GM21447 (cell line): ENCODE data around the gene ZBTB1.
"Not testable (repeated sequence)": the region's sequence is repeated elsewhere in the genome, so short reads cannot be mapped to it uniquely, and the experiment has no call there.

Experiments
- ATAC-seq: cut with Tn5 transposase; IDR thresholded peaks from one replicate; pipeline ENCODE4 v1.9.1; 2021; ENCODE audit not compliant: unreplicated experiment

Gene ZBTB1

DNA sequence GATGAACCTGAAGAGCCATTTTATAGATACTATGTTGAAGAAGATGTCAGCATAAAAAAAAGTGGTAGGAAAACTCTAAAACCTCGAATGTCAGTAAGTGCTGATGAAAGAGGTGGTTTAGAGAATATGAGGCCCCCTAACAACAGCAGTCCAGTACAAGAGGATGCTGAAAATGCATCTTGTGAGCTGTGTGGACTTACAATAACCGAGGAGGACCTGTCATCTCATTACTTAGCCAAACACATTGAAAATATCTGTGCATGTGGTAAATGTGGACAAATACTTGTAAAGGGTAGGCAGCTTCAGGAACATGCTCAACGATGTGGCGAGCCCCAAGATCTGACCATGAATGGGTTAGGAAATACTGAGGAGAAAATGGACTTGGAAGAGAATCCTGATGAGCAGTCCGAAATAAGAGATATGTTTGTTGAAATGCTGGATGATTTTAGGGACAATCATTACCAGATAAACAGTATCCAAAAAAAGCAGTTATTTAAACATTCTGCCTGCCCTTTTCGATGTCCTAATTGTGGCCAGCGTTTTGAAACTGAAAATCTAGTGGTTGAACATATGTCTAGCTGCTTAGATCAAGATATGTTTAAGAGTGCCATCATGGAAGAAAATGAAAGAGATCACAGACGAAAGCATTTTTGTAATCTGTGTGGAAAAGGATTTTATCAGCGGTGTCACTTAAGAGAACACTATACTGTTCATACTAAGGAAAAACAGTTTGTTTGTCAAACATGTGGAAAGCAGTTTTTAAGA is 18.2 kb downstream of the ZBTB1 start:
- ATAC-seq: no peak

DNA sequence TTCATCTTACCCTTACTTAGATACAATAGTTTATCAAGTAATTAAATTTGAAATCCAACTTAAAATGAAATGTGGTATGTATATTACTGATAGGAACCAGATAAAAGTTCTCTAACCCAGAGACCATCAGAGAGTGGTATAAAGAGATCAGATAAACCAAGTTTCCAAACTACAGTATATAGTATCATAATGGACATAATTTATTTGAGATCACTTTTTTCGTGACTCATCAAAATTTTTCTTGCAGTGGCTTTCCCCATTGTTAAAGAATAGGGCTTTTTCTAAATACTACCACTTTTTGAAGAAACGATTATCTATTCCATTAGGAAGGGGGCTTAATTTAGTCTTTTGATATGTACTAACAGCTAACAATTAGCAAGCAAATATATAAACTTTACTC is 20.8 kb downstream of the ZBTB1 start:
- no peak for ATAC-seq

DNA sequence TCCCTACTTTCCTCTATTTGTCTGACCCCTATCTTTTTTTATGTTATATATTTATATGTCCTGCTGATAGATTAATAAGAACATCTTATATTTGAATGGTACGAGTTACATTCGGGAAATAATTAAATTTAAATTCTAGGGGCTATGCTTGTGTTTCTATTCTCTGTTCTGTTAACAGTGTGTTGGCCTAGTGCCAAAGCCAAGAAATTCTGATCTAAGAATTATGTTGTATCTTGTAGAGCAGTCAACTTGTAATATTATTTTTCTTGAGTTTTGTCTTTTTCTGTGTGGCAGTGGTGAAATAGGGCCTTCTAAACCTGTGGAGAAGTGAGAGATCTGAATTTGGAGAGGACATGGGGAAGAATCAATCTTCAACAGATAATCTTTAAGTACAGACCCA is 27.0 kb downstream of the ZBTB1 start:
- no peak for ATAC-seq

DNA sequence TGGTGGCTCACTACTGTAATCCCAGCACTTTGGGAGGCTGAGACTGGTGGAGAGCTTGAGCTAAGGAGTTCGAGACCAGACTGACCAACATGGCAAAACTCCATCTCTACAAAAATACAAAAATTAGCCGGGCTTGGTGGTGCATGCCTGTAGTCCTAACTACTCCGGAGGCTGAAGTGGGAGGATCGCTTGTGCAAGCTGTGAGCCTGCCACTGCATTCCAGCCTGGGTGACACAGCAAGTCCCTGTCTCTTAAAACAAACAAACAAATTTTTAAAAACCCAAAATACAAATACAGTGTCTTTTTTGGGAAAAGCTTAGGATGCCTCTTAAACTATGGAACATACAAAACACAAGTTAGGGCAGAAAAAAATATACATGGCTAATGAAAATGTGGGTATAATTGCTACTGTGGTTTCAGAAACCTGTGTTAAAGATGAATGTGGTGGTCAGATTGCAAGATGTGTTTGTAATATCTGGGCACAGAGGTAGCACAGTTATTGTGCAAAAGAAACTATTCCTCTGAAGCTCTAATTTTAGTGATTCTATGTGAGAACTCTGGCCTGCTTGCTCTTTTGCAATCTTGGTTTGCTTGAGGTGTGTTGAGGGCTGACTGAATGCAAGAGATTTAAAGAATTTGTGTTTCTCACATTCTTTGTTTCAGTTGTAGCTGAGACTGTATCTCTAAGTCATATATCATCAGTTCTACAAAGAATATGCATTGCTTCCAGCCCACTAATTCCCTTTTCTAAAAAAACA is 32.1 kb downstream of the ZBTB1 start:
- ATAC-seq: no peak

DNA sequence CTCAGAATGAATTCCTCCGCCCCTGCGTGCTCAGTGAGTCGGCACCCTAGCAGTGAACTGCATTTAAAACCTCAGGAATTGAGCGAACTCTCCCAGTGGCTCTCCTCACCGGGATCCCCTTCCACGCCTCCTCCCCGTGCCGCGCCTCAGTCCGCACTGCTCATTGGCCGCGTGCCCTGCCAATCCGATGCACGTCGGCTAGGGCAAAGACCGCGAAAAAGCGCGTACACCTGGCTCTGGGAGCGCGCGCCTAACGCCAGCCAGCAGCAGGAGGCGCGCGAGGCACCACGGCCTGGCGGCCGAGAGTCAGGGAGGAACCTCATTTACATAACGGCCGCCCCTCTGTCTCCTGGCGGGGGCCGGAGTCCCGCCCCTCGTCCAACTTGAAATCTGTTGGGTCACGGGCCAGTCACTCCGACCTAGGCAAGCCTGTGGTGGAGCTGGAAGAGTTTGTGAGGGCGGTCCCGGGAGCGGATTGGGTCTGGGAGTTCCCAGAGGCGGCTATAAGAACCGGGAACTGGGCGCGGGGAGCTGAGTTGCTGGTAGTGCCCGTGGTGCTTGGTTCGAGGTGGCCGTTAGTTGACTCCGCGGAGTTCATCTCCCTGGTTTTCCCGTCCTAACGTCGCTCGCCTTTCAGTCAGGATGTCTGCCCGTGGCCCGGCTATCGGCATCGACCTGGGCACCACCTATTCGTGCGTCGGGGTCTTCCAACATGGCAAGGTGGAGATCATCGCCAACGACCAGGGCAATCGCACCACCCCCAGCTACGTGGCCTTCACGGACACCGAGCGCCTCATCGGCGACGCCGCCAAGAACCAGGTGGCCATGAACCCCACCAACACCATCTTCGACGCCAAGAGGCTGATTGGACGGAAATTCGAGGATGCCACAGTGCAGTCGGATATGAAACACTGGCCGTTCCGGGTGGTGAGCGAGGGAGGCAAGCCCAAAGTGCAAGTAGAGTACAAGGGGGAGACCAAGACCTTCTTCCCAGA is 35.9 kb downstream of the ZBTB1 start, which contains the start of gene HSPA2:
Gene HSPA2 (plus strand): TSS at position 534 of the 995 bp plus-strand sequence. CDS start 109 bp downstream, at position 643.
- ATAC-seq: peak; percentile 94

DNA sequence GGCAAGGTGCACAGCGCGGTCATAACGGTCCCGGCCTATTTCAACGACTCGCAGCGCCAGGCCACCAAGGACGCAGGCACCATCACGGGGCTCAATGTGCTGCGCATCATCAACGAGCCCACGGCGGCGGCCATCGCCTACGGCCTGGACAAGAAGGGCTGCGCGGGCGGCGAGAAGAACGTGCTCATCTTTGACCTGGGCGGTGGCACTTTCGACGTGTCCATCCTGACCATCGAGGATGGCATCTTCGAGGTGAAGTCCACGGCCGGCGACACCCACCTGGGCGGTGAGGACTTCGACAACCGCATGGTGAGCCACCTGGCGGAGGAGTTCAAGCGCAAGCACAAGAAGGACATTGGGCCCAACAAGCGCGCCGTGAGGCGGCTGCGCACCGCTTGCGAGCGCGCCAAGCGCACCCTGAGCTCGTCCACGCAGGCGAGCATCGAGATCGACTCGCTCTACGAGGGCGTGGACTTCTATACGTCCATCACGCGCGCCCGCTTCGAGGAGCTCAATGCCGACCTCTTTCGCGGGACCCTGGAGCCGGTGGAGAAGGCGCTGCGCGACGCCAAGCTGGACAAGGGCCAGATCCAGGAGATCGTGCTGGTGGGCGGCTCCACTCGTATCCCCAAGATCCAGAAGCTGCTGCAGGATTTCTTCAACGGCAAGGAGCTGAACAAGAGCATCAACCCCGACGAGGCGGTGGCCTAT is 36.8 kb downstream of the ZBTB1 start:
- ATAC-seq: no peak

DNA sequence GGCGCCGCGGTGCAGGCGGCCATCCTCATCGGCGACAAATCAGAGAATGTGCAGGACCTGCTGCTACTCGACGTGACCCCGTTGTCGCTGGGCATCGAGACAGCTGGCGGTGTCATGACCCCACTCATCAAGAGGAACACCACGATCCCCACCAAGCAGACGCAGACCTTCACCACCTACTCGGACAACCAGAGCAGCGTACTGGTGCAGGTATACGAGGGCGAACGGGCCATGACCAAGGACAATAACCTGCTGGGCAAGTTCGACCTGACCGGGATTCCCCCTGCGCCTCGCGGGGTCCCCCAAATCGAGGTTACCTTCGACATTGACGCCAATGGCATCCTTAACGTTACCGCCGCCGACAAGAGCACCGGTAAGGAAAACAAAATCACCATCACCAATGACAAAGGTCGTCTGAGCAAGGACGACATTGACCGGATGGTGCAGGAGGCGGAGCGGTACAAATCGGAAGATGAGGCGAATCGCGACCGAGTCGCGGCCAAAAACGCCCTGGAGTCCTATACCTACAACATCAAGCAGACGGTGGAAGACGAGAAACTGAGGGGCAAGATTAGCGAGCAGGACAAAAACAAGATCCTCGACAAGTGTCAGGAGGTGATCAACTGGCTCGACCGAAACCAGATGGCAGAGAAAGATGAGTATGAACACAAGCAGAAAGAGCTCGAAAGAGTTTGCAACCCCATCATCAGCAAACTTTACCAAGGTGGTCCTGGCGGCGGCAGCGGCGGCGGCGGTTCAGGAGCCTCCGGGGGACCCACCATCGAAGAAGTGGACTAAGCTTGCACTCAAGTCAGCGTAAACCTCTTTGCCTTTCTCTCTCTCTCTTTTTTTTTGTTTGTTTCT is 37.6 kb downstream of the ZBTB1 start:
- no peak for ATAC-seq

DNA sequence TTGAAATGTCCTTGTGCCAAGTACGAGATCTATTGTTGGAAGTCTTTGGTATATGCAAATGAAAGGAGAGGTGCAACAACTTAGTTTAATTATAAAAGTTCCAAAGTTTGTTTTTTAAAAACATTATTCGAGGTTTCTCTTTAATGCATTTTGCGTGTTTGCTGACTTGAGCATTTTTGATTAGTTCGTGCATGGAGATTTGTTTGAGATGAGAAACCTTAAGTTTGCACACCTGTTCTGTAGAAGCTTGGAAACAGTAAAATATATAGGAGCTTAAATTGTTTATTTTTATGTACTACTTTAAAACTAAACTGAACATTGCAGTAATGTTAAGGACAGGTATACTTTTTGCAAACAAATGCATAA is 38.2 kb downstream of the ZBTB1 start:
- ATAC-seq: no peak

DNA sequence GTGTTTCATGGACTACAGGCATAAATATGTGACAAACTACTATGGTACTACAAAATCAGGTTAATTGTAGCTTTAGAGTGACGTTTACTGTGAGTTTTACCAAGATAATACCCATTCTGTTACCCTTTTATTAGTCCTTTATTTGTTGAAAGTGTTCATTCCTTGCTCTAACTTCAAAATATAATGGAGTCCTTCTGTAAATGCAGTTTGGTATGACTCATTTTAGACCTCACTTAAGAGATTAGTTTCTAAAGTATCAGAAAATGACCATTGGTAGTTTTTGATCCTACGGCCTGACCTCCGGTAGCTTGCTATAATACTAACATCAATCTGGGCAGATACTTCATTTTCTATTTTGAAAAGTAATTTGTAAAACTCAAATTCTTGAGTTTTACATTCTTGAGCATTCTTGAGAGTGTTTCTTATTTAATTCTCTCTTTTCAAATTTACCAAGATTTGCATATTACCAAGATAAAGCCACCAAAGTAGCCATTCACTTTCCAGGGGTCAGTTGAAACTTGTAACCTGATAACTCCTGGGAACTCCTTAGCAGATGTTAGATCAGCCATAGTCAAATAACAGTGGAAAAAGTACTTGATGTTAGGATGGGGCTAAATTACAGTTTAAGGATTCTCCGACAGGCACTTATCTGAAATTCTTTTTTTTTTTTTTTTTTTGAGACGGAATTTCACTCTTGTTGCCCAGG is 40.2 kb downstream of the ZBTB1 start:
- ATAC-seq: no peak

DNA sequence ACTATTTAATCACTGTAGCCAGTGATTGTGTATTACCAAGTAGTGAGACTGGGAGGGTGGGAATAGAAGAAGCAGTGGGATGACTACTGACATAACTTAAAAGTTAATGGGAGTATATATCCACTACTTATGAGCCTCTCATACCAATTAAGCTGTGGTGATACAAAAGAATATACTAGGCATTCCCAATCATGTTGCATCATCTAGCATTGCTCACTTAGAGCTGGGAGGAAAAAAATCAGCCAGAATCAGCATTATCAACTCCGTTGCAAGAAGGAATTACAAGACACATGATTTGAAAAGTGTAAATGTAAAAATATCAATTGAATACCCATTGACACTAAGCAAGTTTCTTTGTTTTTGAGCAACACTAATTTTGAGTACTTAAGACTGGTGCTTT is 44.4 kb downstream of the ZBTB1 start:
- ATAC-seq: no peak

DNA sequence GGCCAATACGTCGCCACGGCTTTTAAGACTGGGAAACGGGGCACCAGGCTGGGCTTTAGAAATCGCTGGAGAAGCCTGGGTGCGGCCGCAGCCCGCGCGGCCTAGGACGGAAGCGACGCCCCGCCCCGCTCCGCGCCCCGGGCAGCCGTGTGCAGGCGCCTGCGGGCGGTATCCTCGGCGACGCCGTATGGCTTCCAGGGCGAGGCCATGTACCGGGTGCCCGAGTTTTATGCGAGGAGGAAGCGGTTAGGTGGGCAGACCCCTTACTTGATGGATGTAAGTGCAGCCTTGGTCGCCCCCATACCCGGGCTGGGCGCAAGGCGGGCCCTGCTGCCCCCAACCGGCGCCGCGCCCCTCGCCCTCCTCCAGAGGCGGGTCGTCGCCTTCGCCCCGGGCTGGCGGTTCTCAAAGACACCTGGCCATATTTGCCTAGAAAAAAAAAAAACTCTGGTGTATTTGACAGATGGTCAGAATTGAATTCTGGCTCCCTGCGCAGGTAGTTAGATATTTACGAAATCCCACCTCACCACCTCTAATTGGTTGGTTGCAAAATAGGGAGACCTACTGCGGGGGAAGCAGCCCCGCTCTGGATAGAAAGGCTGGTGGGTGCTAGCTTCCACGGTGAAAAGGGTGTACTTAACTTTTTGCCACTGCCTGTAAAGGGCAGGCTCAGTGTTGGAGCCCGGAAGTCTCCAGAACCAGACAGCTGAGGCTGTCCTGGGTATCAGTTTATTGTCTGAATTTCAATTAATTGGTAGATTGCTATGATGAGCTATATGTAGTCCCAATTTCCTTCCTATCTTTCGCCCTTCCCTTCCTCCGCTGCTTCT is 45.4 kb downstream of the ZBTB1 start, which contains the start of gene PPP1R36:
Gene PPP1R36 (plus strand): TSS at position 171 of the 830 bp plus-strand sequence. CDS start 37 bp downstream, at position 208.
- no peak for ATAC-seq

DNA sequence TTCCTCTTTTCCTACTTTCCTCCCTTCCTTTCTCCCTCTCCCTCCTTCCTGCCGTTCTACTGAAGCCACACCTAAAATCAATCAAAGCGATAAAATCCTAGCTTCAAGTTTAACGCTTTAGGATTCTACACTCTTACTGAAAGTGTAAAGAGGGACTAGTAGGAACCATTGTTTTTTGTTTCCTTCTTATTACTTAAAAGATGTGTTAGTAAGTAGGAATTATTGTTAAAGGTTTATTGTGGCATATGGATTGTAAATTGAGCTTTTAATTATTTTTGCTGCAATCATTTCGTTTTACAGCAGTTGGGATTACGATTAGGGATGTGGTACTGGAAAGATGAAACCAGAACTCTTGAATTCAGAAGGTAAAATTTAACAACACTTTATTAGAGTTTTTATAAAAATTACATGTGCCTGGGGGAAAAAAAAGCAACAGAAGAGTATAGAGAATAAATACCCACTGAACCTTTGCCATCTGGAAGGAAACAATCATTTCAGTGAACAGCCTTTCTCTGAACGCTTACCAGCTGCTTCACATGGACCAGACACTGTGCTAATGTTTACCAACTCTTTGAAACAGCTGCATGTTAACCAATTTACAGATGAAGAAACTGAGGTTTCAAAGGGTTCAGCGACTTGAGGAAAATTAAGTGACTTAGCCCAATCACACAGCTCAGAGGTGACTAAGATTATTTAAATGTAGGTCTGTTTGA is 46.2 kb downstream of the ZBTB1 start:
- ATAC-seq: no peak

DNA sequence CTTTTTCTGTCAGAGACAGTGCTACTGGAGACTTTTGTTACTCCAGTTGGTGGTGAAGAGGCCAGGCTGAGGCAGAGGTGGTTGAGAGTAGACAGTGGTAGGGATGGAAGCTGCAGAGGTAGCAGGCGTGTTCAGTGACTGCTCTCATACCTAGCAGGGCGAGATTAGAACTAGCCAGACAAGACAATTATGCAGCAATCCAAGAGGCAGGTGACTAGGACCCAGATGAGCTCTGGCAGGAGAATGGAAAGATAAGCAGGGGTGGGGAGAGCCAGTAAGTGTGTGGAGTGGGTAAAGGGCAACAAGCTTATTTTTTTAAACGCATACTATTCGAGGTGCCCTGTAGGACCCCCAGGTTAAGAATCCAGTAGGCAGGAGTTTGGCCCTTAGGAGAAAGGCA is 50.0 kb downstream of the ZBTB1 start:
- no peak for ATAC-seq

DNA sequence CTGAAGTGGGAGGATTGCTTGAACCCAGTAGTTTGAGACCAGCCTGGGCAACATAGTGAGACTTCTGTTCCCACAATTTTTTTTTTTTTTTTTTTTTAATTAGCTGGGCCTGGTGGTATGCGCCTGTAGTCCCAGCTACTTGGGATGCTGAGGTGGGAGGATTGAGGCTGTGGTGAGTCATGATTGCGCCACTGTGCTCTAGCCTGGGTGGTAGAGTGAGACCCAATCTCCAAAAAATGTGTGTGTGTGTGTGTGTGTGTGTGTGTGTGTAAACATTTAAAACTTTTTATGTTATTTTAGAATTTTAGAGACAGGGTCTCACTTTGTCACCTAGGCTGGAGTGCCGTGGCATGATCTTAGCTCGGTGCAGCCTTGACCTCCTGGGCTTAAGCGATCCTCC is 52.0 kb downstream of the ZBTB1 start:
- ATAC-seq: no peak

DNA sequence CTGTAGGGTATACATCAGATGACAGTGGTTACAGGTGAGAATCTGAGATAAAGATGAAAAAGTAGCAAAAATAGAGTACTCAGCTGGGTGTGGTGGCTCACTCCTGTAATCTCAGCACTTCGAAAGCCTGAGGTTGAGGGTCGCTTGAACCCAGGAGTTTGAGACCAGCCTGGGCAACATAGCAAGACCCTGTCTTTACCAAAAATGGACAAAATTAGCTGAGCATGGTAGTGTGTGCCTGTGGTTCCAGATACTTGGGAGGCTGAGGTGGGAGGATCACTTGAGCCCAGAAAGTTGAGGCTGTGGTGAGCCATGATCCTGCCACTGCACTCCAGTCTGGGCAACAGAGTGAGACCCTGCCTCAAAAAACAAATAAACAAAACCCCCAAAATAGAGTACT is 53.6 kb downstream of the ZBTB1 start:
- not testable (repeated sequence) for ATAC-seq

DNA sequence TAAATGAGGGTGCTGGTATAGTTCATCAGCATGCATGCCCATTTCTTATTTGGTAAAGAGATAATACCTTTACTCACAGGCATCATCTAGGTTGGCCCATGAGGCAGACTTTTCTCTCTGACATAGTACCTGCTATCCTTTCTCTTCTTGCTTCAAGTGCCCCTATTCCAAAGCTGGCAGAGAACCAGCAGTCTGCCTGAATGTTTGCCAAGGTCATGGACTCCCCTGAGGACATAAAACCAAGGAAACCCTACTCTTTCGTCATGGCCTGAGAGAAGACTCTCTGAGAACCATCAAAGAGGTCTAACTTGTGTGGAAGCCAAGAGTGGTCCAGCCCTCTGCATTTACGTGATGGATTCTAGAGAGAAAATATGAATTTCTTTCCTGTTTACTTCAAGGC is 57.1 kb downstream of the ZBTB1 start:
- ATAC-seq: no peak

DNA sequence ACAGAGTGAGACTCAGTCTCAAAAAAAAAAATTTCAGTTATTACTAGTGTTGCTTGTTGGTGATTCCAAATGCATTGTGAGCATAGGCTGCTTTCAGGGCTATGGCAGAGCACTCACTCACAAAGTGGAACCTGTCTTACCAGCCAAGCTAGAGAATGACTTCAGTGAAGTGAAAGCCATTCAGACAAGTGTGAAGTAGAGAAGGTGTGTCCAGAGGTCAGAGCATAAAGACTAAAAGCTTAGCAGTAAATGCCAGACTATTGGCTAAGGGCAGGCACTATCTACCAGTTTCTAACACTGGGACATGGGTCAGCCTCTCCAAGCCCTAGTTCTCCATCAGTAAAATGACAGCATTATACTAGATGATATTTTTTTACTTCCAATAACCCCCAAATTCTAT is 57.9 kb downstream of the ZBTB1 start:
- ATAC-seq: no peak
